Heart left ventricle (tissue), 16 donors: ENCODE data around the gene ARIH1. TPM values are rescaled to one million over a fixed set of nuclear protein-coding genes. Genes with fewer than 3 reads are reported as not detected.

Experiments
- ATAC-seq, 4 donors: fragments of 200-7000 bp; cut with Tn5 transposase; one replicate each; pipeline ENCODE4 v1.9.1; 2020 to 2022; ENCODE audit warnings: moderate library complexity in 4 of 4, mild to moderate bottlenecking in 3 of 4, moderate number of reproducible peaks in 1 of 4
- DNase-seq, 5 donors: peaks; one replicate each; pipeline ENCODE4 v3.0.0-alpha.2; 2020
- H3K27ac ChIP-seq, 12 donors: fragments of 200-600 bp; sonication (generic) in 4 of 12; one replicate each; pipeline versions ENCODE4 v1.5.0 to v1.8.0; 2016 to 2022; ENCODE audit warnings: mild to moderate bottlenecking in 2 of 12
- H3K27me3 ChIP-seq, 9 donors: fragments of 200-600 bp; sonication (generic) in 2 of 9; one replicate each; pipeline versions ENCODE4 v1.5.1 to v1.8.0; 2016 to 2022; ENCODE audit warnings: mild to moderate bottlenecking in 3 of 9
- H3K36me3 ChIP-seq, 9 donors: fragments of 200-600 bp; sonication (generic) in 2 of 9; one replicate each; pipeline versions ENCODE4 v1.5.0 to v1.8.0; 2018 to 2022; ENCODE audit warnings: mild to moderate bottlenecking in 2 of 9
- H3K4me1 ChIP-seq, 12 donors: fragments of 200-600 bp; sonication (generic) in 4 of 12; one replicate each; pipeline versions ENCODE4 v1.5.0 to v1.8.0; 2016 to 2022; ENCODE audit warnings: mild to moderate bottlenecking in 3 of 12
- H3K4me3 ChIP-seq, 12 donors: fragments of 200-600 bp; sonication (generic) in 4 of 12; one replicate each; pipeline versions ENCODE4 v1.5.0 to v1.8.0; 2017 to 2022; ENCODE audit warnings: mild to moderate bottlenecking in 9 of 12, moderate library complexity in 4 of 12
- H3K9me3 ChIP-seq, 12 donors: fragments of 200-600 bp; sonication (generic) in 4 of 12; one replicate each; pipeline versions ENCODE4 v1.5.0 to v1.8.0; 2016 to 2022; ENCODE audit warnings: mild to moderate bottlenecking in 1 of 12
- POLR2A ChIP-seq, 2 donors: fragments of 450-650 bp; IDR thresholded peaks; one replicate each; pipeline ENCODE4 v1.6.1; 2017; ENCODE audit warnings: antibody characterized with exemption in 2 of 2, mild to moderate bottlenecking in 2 of 2, moderate library complexity in 2 of 2
- WGBS, 4 donors: extraction: QIAGEN DNeasy Blood & Tissue Kit in 2 of 4; methylation state at CpG; one replicate each; pipeline versions ENCODE4 v1.1.5 to v1.1.7; 2013 to 2018; 5-methylcytosine and 5-hydroxymethylcytosine counted together
- intact Hi-C, 10 donors: fragments of 100-400 bp; cut with DNase I; formaldehyde crosslinking; loops; one replicate each; pipeline versions ENCODE4 v1.11.1 to v1.14.2; 2022
- polyA plus RNA-seq, 2 donors: library from polyadenylated mRNA; stranded (reverse); fragments of 200-250 nt; gene quantifications; one replicate each; pipeline ENCODE4 v1.2.3, GENCODE V29; 2013
- total RNA-seq, 9 donors: library from RNA; depleted of rRNA in 2 of 9; stranded (reverse); fragments of >200 nt in 2 of 9; fragmentation: NEBNext Ultra II Directional in 3 of 9; extraction: Animal tissue kit (Norgen Biotek cat#: 25700) in 3 of 9; gene quantifications; one replicate each; pipeline versions ENCODE4 v1.1.0 to v1.2.4, GENCODE V29; 2016 to 2023
- TF ChIP-seq, protein P1 (sequence below), 12 donors: fragments of 200-600 bp; sonication (generic) in 4 of 12; IDR thresholded peaks; one replicate each; pipeline versions ENCODE4 v1.5.0 to v1.8.0; 2018 to 2022; ENCODE audit warnings: antibody characterized with exemption in 12 of 12, mild to moderate bottlenecking in 5 of 12
- donor health status: ischemic (EF 13 %, LVEDD 7.1; RV severe dilation, severe dysfunction).
- donor health status: healthy with polysubstance abuse.
- donor health status: DM: no; HTN: yes; CAD: no.
- donor health status: DM: no; HTN: no; CAD: no.
- donor health status: ischemic (EF 25% LVEDD 6.9; RV normal size, moderate dysfunction).
- donor health status: ischemic (EF 25% LVEDD 5.7; RV mildly dilated, moderate dysfunction).
- donor health status: healthy.
- donor health status: DM: yes; HTN: yes; CAD: no.
- donor health status: ischemic (EF 35%, LVEDD 5.7; RV mildly dilated, moderate dysfunction).
- donor health status: nonischemic (EF 11% LVEDD 7.7; RV severe dilation, severe dysfunction).
- donor health status: DM: yes; HTN: yes; CAD: no.
- donor health status: PGD.
- donor health status: ischemic (EF 29% LVEDD 5.4; RV normal size, mild dysfunction).
- donor health status: nonischemic (EF 23%, LVEDD 6.1; RV moderate dilation, normal function).

Gene ARIH1
- total and polyA plus RNA-seq, 11 donors, result 25.3 to 217 (median 158) TPM

GRCh38 chr15:72507402-72508092, 33.4 kb downstream of the ARIH1 start:
- TF ChIP-seq POLR2A (IDR thresholded peaks at IDR 0.05), result no peak
- TF ChIP-seq, protein P1, sequence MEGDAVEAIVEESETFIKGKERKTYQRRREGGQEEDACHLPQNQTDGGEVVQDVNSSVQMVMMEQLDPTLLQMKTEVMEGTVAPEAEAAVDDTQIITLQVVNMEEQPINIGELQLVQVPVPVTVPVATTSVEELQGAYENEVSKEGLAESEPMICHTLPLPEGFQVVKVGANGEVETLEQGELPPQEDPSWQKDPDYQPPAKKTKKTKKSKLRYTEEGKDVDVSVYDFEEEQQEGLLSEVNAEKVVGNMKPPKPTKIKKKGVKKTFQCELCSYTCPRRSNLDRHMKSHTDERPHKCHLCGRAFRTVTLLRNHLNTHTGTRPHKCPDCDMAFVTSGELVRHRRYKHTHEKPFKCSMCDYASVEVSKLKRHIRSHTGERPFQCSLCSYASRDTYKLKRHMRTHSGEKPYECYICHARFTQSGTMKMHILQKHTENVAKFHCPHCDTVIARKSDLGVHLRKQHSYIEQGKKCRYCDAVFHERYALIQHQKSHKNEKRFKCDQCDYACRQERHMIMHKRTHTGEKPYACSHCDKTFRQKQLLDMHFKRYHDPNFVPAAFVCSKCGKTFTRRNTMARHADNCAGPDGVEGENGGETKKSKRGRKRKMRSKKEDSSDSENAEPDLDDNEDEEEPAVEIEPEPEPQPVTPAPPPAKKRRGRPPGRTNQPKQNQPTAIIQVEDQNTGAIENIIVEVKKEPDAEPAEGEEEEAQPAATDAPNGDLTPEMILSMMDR (IDR thresholded peaks at IDR 0.05), result no peak
- Histone ChIP-seq H3K4me3 (no peak overlapping the region), H3K4me1 (peaks cover 0 to 42% (median 19%) of the 10 kb centered on the region in 12 donors), H3K27ac (no peak overlapping the region), H3K9me3 (no peaks in the 10 kb centered on the region), H3K36me3 (no peaks in the 10 kb centered on the region), H3K27me3 (no peaks in the 10 kb centered on the region)
- intact Hi-C loops, result no loop called here
- WGBS, 4 donors, result 85 to 96% (median 87%) methylated on average over 1 of the region's 1 CpG
- DNase-seq, result no peak
- no peak for ATAC-seq

DNA sequence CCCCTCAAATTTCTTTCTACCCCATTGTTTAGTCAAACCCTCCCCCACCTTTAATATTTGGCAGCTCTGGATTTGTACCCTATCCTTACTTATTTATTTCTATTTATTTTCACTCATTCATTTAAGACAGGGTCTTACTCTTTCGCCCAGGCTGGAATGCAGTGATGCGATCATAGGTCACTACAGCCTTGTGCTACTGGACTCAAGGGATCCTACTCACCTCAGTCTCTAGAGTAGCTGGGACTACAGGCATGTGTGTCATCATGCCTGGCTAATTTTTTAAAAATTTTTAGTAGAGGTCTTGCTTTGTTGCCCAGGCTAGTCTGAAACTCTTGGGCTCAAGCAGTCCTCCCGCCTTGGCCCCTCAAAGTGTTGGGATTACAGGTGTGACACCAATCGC, 35.4 kb downstream of the ARIH1 start:
- Histone ChIP-seq H3K4me3 (no peak overlapping the region), H3K27me3 (no peaks in the 10 kb centered on the region), H3K4me1 (peaks cover 0 to 35% (median 13%) of the 10 kb centered on the region in 12 donors), H3K9me3 (no peaks in the 10 kb centered on the region), H3K36me3 (no peaks in the 10 kb centered on the region), H3K27ac (no peak overlapping the region)
- TF ChIP-seq POLR2A (IDR thresholded peaks at IDR 0.05), result no peak
- TF ChIP-seq, protein P1 (IDR thresholded peaks at IDR 0.05), result no peak
- DNase-seq (no peak), ATAC-seq (no peak)
- 91 to 97% (median 95%) methylated on average over 4 of the region's 4 CpGs for WGBS, 4 donors
- intact Hi-C loops, result no loop called here

- 73 to 79% (median 76%) methylated on average over 4 of the region's 4 CpGs for WGBS, 4 donors
- H3K36me3 ChIP-seq, result no peaks in the 10 kb centered on the region
- DNase-seq (no peak), ATAC-seq (no peak)
- no peaks in the 10 kb centered on the region for H3K27me3 ChIP-seq
- intact Hi-C loops, result loop anchor here in 1 of 10 donors (5.0 kb wide), 1 partner anchor 34 kb away; no protein-coding TSS in a partner anchor
- no peaks in the 10 kb centered on the region for H3K9me3 ChIP-seq
- peaks cover 0 to 40% (median 23%) of the 10 kb centered on the region in 12 donors for H3K4me1 ChIP-seq
- no peak overlapping the region for H3K27ac ChIP-seq
- TF ChIP-seq POLR2A (IDR thresholded peaks at IDR 0.05), result no peak
- TF ChIP-seq, protein P1 (IDR thresholded peaks at IDR 0.05), result no peak
- H3K4me3 ChIP-seq, result no peak overlapping the region
Observed at GRCh38 chr15:72511536-72511935, 37.4 kb downstream of the ARIH1 start.

GRCh38 chr15:72515591-72516389, 41.7 kb downstream of the ARIH1 start:
- no peak overlapping the region for H3K4me3 ChIP-seq
- H3K9me3 ChIP-seq, result no peaks in the 10 kb centered on the region
- no peaks in the 10 kb centered on the region for H3K27me3 ChIP-seq
- no peak for ATAC-seq
- no peak for DNase-seq
- no peak overlapping the region for H3K27ac ChIP-seq
- H3K36me3 ChIP-seq, result peaks cover 0 to 15% (median 3%) of the 10 kb centered on the region in 9 donors
- intact Hi-C loops, result no loop called here
- TF ChIP-seq, protein P1 (IDR thresholded peaks at IDR 0.05), result no peak
- no peak for TF ChIP-seq POLR2A (IDR thresholded peaks at IDR 0.05)
- peaks cover 0 to 58% (median 30%) of the 10 kb centered on the region in 12 donors for H3K4me1 ChIP-seq
